Lung (tissue), 12 donors: ENCODE data around the gene PRR16. TPM values are rescaled to one million over a fixed set of nuclear protein-coding genes. Genes with fewer than 3 reads are reported as not detected.

Source experiments
- ATAC-seq: fragments of 200-7000 bp; cut with Tn5 transposase; one replicate; pipeline ENCODE4 v1.9.1; 2020; ENCODE audit warnings: moderate number of reproducible peaks; ENCODE audit not compliant: insufficient read depth, low FRiP score
- DNase-seq, 3 donors: peaks; one replicate each; pipeline ENCODE4 v3.0.0-alpha.2; 2013 to 2017
- H3K27ac ChIP-seq, 2 donors: one replicate each; pipeline ENCODE4 v1.5.1; 2013; ENCODE audit warnings: mild to moderate bottlenecking in 2 of 2, moderate library complexity in 2 of 2, control low read depth in 1 of 2, inconsistent platforms in 1 of 2, low read depth in 1 of 2, low read length in 1 of 2
- H3K27me3 ChIP-seq, 3 donors: one replicate each; pipeline ENCODE4 v1.5.1; 2013; ENCODE audit warnings: low read length in 2 of 3; ENCODE audit not compliant: control insufficient read depth in 3 of 3, insufficient read depth in 3 of 3
- H3K36me3 ChIP-seq, 4 donors: one replicate each; pipeline ENCODE4 v1.5.1; 2013; ENCODE audit warnings: low read length in 4 of 4, mild to moderate bottlenecking in 1 of 4, moderate library complexity in 1 of 4; ENCODE audit not compliant: control insufficient read depth in 4 of 4, insufficient read depth in 4 of 4
- H3K4me1 ChIP-seq, 5 donors: one replicate each; pipeline ENCODE4 v1.5.1; 2013; ENCODE audit warnings: low read length in 5 of 5, mild to moderate bottlenecking in 2 of 5, moderate library complexity in 1 of 5; ENCODE audit not compliant: control insufficient read depth in 5 of 5, insufficient read depth in 5 of 5
- H3K4me3 ChIP-seq: one replicate; pipeline ENCODE4 v1.5.1; 2013; ENCODE audit warnings: mild to moderate bottlenecking, control low read depth, moderate library complexity
- H3K9ac ChIP-seq, 2 donors: one replicate each; pipeline ENCODE4 v1.5.1; 2013; ENCODE audit warnings: low read length in 2 of 2, control low read depth in 1 of 2; ENCODE audit not compliant: insufficient read depth in 1 of 2
- H3K9me3 ChIP-seq, 4 donors: one replicate each; pipeline ENCODE4 v1.5.1; 2013; ENCODE audit warnings: low read length in 3 of 4, mild to moderate bottlenecking in 1 of 4, moderate library complexity in 1 of 4; ENCODE audit not compliant: control insufficient read depth in 4 of 4, insufficient read depth in 3 of 4
- CTCF ChIP-seq: IDR thresholded peaks from 2 replicates; pipeline ENCODE4 v1.5.1; 2012; ENCODE audit warnings: mild to moderate bottlenecking; ENCODE audit errors: control extremely low read depth, extremely low read depth
- WGBS, 2 donors: extraction: QIAGEN DNeasy Blood & Tissue Kit; methylation state at CpG; one replicate each; pipeline ENCODE4 v1.1.7; 2013; 5-methylcytosine and 5-hydroxymethylcytosine counted together
- polyA plus RNA-seq, 2 donors: library from polyadenylated mRNA; stranded (reverse); fragments of 200-250 nt; gene quantifications; one replicate each; pipeline ENCODE4 v1.2.1, GENCODE V29; 2013
- total RNA-seq, 2 donors: library from RNA; depleted of rRNA in 1 of 2; stranded (reverse); fragments of >200 nt in 1 of 2; gene quantifications; one replicate each; pipeline ENCODE4 v1.2.1, GENCODE V29; 2014 to 2021
- donor health status: control.
- donor health status: control.
- donor health status: Bipolar disorder and iron deficiency.
- donor health status: healthy.
- donor health status: DM: yes; HTN: yes; CAD: no.

PRR16 gene
- total and polyA plus RNA-seq, 4 donors = 1.1 to 6.6 (median 5.9) TPM

GRCh38 chr5:120690621-120691407, 226.7 kb downstream of the PRR16 start:
- H3K27me3 ChIP-seq = no peaks in the 10 kb centered on the region
- no peak overlapping the region for H3K4me3 ChIP-seq
- TF ChIP-seq CTCF = no peak
- ATAC-seq (no peak), DNase-seq (no peak)
- H3K9me3 ChIP-seq = no peaks in the 10 kb centered on the region
- no peak overlapping the region for H3K9ac ChIP-seq
- WGBS, 2 donors = 73 to 83% methylated on average over 9 of the region's 9 CpGs
- H3K27ac ChIP-seq = no peak overlapping the region
- H3K4me1 ChIP-seq = no peaks in the 10 kb centered on the region
- peaks cover 0 to 7% (median 2%) of the 10 kb centered on the region in 4 donors for H3K36me3 ChIP-seq

- TF ChIP-seq CTCF = no peak
- Histone ChIP-seq H3K9me3 (no peaks in the 10 kb centered on the region), H3K27me3 (no peaks in the 10 kb centered on the region), H3K4me1 (no peaks in the 10 kb centered on the region), H3K4me3 (no peak overlapping the region), H3K9ac (no peak overlapping the region), H3K27ac (no peak overlapping the region), H3K36me3 (no peaks in the 10 kb centered on the region)
- no peak for ATAC-seq
- WGBS, 2 donors = 89 to 94% methylated on average over 2 of the region's 2 CpGs
- DNase-seq = no peak
These were observed 228.2 kb downstream of the PRR16 start for GRCh38 chr5:120692325-120692724.

- 76 to 90% methylated on average over 4 of the region's 4 CpGs for WGBS, 2 donors
- H3K9me3 ChIP-seq = no peaks in the 10 kb centered on the region
- no peak overlapping the region for H3K27ac ChIP-seq
- H3K36me3 ChIP-seq = no peaks in the 10 kb centered on the region
- no peak overlapping the region for H3K4me3 ChIP-seq
- TF ChIP-seq CTCF = no peak
- H3K9ac ChIP-seq = no peak overlapping the region
- no peaks in the 10 kb centered on the region for H3K27me3 ChIP-seq
- DNase-seq (no peak), ATAC-seq (no peak)
- no peaks in the 10 kb centered on the region for H3K4me1 ChIP-seq
These were observed 231.3 kb downstream of the PRR16 start for GRCh38 chr5:120695368-120695880.
